Transverse colon (tissue), 4 donors: ENCODE data around the gene CMTR1. TPM values are rescaled to one million over a fixed set of nuclear protein-coding genes. Genes with fewer than 3 reads are reported as not detected.

Experiments
- DNase-seq: peaks from one replicate; pipeline ENCODE4 v3.0.0-alpha.2; 2019
- H3K27ac ChIP-seq, 4 donors: fragments of 200-600 bp; sonication (generic); 2 replicates each; pipeline ENCODE4 v1.5.1; 2016 to 2018; ENCODE audit warnings: inconsistent platforms in 4 of 4
- H3K27me3 ChIP-seq: fragments of 200-600 bp; sonication (generic); 2 replicates; pipeline ENCODE4 v1.5.1; 2017; ENCODE audit warnings: inconsistent platforms
- H3K36me3 ChIP-seq, 4 donors: fragments of 200-600 bp; sonication (generic); 2 replicates each; pipeline ENCODE4 v1.5.1; 2017 to 2019; ENCODE audit warnings: inconsistent platforms in 4 of 4
- H3K4me1 ChIP-seq, 4 donors: fragments of 200-600 bp; sonication (generic); 2 replicates each; pipeline ENCODE4 v1.5.1; 2017 to 2020; ENCODE audit warnings: inconsistent platforms in 4 of 4
- H3K4me3 ChIP-seq, 4 donors: fragments of 200-600 bp; sonication (generic); 1 replicate in 1 of 4; 2 replicates in 3 of 4; pipeline versions ENCODE4 v1.5.1 to v1.6.1; 2017 to 2019; ENCODE audit warnings: inconsistent platforms in 4 of 4
- H3K9me3 ChIP-seq, 2 donors: fragments of 200-600 bp; sonication (generic); 2 replicates each; pipeline ENCODE4 v1.5.1; 2017 to 2019; ENCODE audit warnings: inconsistent platforms in 2 of 2
- EP300 ChIP-seq: sonication (generic); formaldehyde crosslinking; IDR thresholded peaks from one replicate; pipeline ENCODE4 v1.6.1; 2017; ENCODE audit warnings: antibody characterized with exemption, low read depth
- POLR2A ChIP-seq: fragments of 450-650 bp; IDR thresholded peaks from one replicate; pipeline ENCODE4 v1.6.1; 2016; ENCODE audit warnings: antibody characterized with exemption, mild to moderate bottlenecking, moderate library complexity
- POLR2AphosphoS5 ChIP-seq, 3 donors: sonication (generic); formaldehyde crosslinking; IDR thresholded peaks; one replicate each; pipeline ENCODE4 v1.6.1; 2016; ENCODE audit warnings: antibody characterized with exemption in 3 of 3
- WGBS, 2 donors: methylation state at CpG; one replicate each; pipeline ENCODE4 v1.1.5; 2018; ENCODE audit warnings: low coverage in 1 of 2; 5-methylcytosine and 5-hydroxymethylcytosine counted together
- in situ Hi-C, 4 donors: fragments of 200-750 bp; cut with MboI; loops; one replicate each; pipeline versions ENCODE4 v1.15.0 to v1.15.1; 2017; ENCODE audit warnings: low sequenced_read_pairs in 3 of 4, low pct_ligation_motif_present in 1 of 4, low pct_unique_long_range_greater_than_20kb in 1 of 4
- intact Hi-C: fragments of 100-400 bp; cut with DNase I; formaldehyde crosslinking; loops from one replicate; pipeline ENCODE4 v1.15.1; 2023; ENCODE audit warnings: low total_unique reads
- total RNA-seq, 4 donors: library from RNA; depleted of rRNA; stranded (reverse); fragments of >200 nt; gene quantifications; one replicate each; pipeline ENCODE4 v1.1.0, GENCODE V29; 2016
- TF ChIP-seq, protein P1 (sequence below), 5 experiments: fragments of 200-600 bp in 3 of 5; fragments of 450-650 bp in 2 of 5; sonication (generic) in 3 of 5; IDR thresholded peaks; 1 replicate in 2 of 5; 2 replicates in 3 of 5; pipeline ENCODE4 v1.5.1; 2016 to 2017; ENCODE audit warnings: antibody characterized with exemption in 5 of 5, inconsistent platforms in 3 of 5, mild to moderate bottlenecking in 2 of 5, moderate library complexity in 1 of 5

The CMTR1 gene
- total RNA-seq, 4 donors from 2014 or later, result 16.5 to 40.6 (median 24.9) TPM

DNA sequence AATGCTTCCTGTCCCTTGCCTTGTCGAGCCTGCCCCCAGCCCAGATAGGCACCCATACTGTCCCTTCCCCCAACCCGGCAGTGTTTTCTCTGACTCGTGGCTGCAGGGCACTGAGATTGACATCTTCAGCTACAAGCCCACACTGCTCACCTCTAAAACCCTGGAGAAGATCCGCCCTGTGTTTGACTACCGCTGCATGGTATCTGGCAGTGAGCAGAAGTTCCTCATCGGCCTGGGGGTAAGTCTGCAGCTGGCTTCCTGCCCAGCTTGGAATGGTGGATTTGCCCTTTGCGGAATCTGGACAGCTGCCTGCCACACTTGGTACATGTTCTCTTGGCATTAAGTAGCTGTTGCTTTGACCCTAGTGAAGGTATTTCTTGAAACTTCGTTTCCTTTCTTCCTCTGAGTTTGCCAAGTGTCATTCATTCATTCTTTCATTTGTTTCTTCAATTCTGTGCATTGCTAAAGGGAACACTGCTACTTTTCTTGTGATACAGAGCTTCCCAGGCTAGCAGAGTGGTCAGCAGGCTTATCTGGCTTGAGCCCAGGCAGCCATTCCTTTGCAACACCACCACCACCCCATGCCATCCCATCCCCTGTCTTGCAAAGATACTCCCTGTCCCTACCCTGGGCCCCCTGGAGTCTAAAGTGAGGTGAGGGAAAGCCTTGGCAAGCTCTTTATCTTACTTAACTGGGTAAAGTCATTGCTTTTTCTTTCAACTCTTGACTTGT is 40.5 kb downstream of the CMTR1 start:
- 75% methylated on average over 1 to 8 of the region's 8 CpGs for WGBS, 2 donors
- H3K27me3 ChIP-seq, result no peaks in the 10 kb centered on the region
- DNase-seq, result no peak
- in situ Hi-C loops (no loop called here), intact Hi-C loops (no loop called here)
- H3K4me1 ChIP-seq, result no peaks in the 10 kb centered on the region
- no peak overlapping the region for H3K4me3 ChIP-seq
- no peaks in the 10 kb centered on the region for H3K9me3 ChIP-seq
- TF ChIP-seq, protein P1, sequence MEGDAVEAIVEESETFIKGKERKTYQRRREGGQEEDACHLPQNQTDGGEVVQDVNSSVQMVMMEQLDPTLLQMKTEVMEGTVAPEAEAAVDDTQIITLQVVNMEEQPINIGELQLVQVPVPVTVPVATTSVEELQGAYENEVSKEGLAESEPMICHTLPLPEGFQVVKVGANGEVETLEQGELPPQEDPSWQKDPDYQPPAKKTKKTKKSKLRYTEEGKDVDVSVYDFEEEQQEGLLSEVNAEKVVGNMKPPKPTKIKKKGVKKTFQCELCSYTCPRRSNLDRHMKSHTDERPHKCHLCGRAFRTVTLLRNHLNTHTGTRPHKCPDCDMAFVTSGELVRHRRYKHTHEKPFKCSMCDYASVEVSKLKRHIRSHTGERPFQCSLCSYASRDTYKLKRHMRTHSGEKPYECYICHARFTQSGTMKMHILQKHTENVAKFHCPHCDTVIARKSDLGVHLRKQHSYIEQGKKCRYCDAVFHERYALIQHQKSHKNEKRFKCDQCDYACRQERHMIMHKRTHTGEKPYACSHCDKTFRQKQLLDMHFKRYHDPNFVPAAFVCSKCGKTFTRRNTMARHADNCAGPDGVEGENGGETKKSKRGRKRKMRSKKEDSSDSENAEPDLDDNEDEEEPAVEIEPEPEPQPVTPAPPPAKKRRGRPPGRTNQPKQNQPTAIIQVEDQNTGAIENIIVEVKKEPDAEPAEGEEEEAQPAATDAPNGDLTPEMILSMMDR (IDR thresholded peaks at IDR 0.05), result no peak
- TF ChIP-seq POLR2AphosphoS5 (IDR thresholded peaks at IDR 0.05), result no peak
- no peak for TF ChIP-seq POLR2A
- TF ChIP-seq EP300, result no peak
- peak overlapping the region in 1 of 4 donors; percentile 8 for H3K27ac ChIP-seq
- H3K36me3 ChIP-seq, result peaks cover 0 to 38% (median 10%) of the 10 kb centered on the region in 4 donors

DNA sequence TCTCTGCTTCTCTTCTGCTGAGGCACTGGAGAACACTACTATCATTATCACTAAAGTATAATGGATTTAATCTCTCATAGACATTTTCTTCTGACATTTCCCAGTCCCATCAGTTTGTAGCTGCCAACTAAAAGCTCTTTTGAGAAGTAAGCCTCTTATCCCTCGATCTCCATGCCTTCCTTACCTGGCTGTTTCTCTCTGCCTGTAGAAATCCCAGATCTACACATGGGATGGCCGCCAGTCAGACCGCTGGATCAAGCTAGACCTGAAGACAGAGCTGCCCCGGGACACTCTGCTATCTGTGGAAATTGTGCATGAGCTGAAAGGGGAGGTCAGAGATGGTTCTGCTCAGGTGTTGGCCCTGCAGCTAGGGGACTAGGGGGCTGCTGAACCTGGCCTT is 41.3 kb downstream of the CMTR1 start:
- Histone ChIP-seq H3K9me3 (no peaks in the 10 kb centered on the region), H3K27me3 (no peaks in the 10 kb centered on the region), H3K4me3 (no peak overlapping the region), H3K27ac (no peak overlapping the region), H3K4me1 (no peaks in the 10 kb centered on the region), H3K36me3 (peaks cover 0 to 46% (median 12%) of the 10 kb centered on the region in 4 donors)
- in situ Hi-C loops, result no loop called here
- intact Hi-C loops, result no loop called here
- no peak for TF ChIP-seq POLR2A
- no peak for TF ChIP-seq POLR2AphosphoS5 (IDR thresholded peaks at IDR 0.05)
- TF ChIP-seq, protein P1 (IDR thresholded peaks at IDR 0.05), result no peak
- no peak for TF ChIP-seq EP300
- WGBS, 2 donors, result 100% methylated on average over 4 of the region's 4 CpGs; no CpG with 5 or more reads in 1 of the 2 donors
- no peak for DNase-seq

DNA sequence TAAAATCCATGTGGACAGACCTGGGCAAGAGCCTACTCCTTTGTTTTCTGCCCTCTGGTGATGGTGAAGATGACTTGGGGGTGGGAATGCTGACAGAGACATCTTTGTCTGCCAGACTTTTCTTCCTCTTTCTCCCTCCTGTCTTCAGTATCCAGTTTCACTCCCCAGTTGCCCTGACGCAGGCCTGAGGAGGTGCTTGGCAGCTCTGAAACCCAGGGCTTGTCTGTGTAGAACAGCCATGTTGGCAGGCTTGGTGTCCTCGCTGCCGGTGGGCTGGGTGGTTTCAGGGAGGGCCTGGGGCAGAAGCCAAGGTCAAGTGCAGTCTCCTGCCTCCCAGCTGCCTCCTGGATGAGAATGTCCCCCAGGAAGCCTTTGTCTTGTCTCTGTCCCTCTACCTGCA is 44.2 kb downstream of the CMTR1 start:
- DNase-seq, result no peak
- TF ChIP-seq POLR2A (no peak), EP300 (no peak), POLR2AphosphoS5 (IDR thresholded peaks at IDR 0.05) (no peak)
- TF ChIP-seq, protein P1 (IDR thresholded peaks at IDR 0.05), result no peak
- Histone ChIP-seq H3K27ac (no peak overlapping the region), H3K4me3 (no peak overlapping the region), H3K36me3 (peaks cover 0 to 39% (median 11%) of the 10 kb centered on the region in 4 donors), H3K27me3 (no peaks in the 10 kb centered on the region), H3K9me3 (no peaks in the 10 kb centered on the region), H3K4me1 (no peaks in the 10 kb centered on the region)
- in situ Hi-C loops, result no loop called here
- WGBS, 2 donors, result 93% methylated on average over 3 of the region's 3 CpGs; no CpG with 5 or more reads in 1 of the 2 donors
- intact Hi-C loops, result no loop called here

DNA sequence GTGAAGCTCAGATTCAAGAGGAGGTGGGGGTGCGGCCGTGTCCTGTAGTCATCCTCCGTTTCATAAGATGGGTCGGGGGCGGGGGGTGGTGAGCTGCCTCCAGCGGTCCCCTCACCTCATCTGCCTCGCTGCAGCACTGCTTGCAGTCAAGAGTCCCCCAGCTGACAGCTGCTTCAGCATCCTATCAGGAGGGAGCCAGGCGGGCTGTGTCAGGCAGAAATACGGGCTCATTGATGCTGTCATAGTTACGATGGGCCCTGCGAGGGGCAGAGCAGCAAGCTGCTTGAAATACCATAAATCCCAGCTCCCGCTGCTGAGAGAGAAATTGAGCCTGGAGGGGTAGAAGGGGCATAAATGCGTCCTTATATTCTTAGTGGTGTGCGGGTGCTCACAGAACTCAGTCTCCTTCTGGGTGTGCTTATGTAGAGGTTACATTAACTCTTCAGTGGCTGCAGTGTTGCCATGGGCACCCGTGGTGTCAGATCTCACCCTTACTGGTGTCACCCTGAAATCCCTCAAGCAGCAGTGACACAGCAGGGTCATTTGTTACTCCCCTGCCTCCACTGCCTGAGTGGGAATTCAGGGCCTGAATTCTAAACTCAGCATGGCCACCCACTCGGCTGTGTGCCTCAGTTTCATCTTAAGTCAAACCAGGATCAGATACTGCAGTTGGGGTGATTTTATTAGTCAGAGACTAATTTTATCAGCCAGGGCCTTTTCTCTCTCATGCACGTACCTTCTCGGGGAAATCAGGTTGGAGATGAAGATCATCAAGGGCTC is 44.8 kb downstream of the CMTR1 start:
- intact Hi-C loops, result no loop called here
- no peak overlapping the region for H3K27ac ChIP-seq
- peaks cover 0 to 32% (median 9%) of the 10 kb centered on the region in 4 donors for H3K36me3 ChIP-seq
- no peak overlapping the region for H3K4me3 ChIP-seq
- H3K27me3 ChIP-seq, result no peaks in the 10 kb centered on the region
- H3K4me1 ChIP-seq, result no peaks in the 10 kb centered on the region
- no peaks in the 10 kb centered on the region for H3K9me3 ChIP-seq
- TF ChIP-seq POLR2A (no peak), POLR2AphosphoS5 (IDR thresholded peaks at IDR 0.05) (no peak)
- TF ChIP-seq, protein P1 (IDR thresholded peaks at IDR 0.05), result no peak
- in situ Hi-C loops, result no loop called here
- no peak for DNase-seq
- 60 to 80% methylated on average over 1 to 18 of the region's 18 CpGs for WGBS, 2 donors
